ENCODE results near the gene TRIM2. TPM values are rescaled to one million over a fixed set of nuclear protein-coding genes. Genes with fewer than 3 reads are reported as not detected.
A peak's percentile ranks its signal among the peaks of the same experiment; 100 is the strongest.

Gene TRIM2
- total and polyA plus RNA-seq, 2 experiments from 2014 or later = 32.0 to 82.1 TPM

- Histone ChIP-seq H3K79me2 (peaks cover 63% of the 10 kb centered on the region), H2AFZ (no peak overlapping the region), H3K4me3 (no peak overlapping the region), H3K9me2 (replicated peaks; ENCODE audit: insufficient read depth) (no peaks in the 10 kb centered on the region), H3K4me2 (peak overlapping the region; percentile 30), H3K27ac (peak overlapping the region; percentile 65), H3K9me3 (ENCODE audit: low read depth) (no peaks in the 10 kb centered on the region), H4K20me1 (ENCODE audit: insufficient read depth, poor library complexity, severe bottlenecking) (no peaks in the 10 kb centered on the region), H3K36me3 (replicated peaks; ENCODE audit: insufficient read depth, low read depth) (no peaks in the 10 kb centered on the region), H3K4me1 (ENCODE audit: insufficient read depth) (peaks cover 22% of the 10 kb centered on the region), H3K27me3 (no peaks in the 10 kb centered on the region)
- 34% methylated on average over 5 of the region's 5 CpGs for WGBS (ENCODE audit: low lambda C conversion rate, missing lambda C conversion rate)
- TF ChIP-seq CTCF (IDR thresholded peaks at IDR 0.05; ENCODE audit: poor library complexity) (no peak), EZH2phosphoT487 (IDR thresholded peaks at IDR 0.05; ENCODE audit: low read depth, severe bottlenecking, unreplicated experiment) (no peak), EZH2 (IDR thresholded peaks at IDR 0.05; ENCODE audit: borderline replicate concordance) (no peak)
- DNase-seq (ENCODE audit: low spot score) = peak; percentile 57
Observed at GRCh38 chr4:153209410-153209809, 5.2 kb downstream of the TRIM2 start.

- Histone ChIP-seq H3K4me1 (ENCODE audit: insufficient read depth) (peaks cover 22% of the 10 kb centered on the region), H3K4me2 (no peak overlapping the region), H3K27me3 (no peaks in the 10 kb centered on the region), H2AFZ (no peak overlapping the region), H3K9me3 (ENCODE audit: low read depth) (no peaks in the 10 kb centered on the region), H3K36me3 (replicated peaks; ENCODE audit: insufficient read depth, low read depth) (no peaks in the 10 kb centered on the region), H3K79me2 (peaks cover 74% of the 10 kb centered on the region), H4K20me1 (ENCODE audit: insufficient read depth, poor library complexity, severe bottlenecking) (no peaks in the 10 kb centered on the region), H3K9me2 (replicated peaks; ENCODE audit: insufficient read depth) (no peaks in the 10 kb centered on the region), H3K27ac (no peak overlapping the region), H3K4me3 (no peak overlapping the region)
- no peak for DNase-seq (ENCODE audit: low spot score)
- 89% methylated on average over 1 of the region's 1 CpG for WGBS (ENCODE audit: low lambda C conversion rate, missing lambda C conversion rate)
- TF ChIP-seq EZH2phosphoT487 (IDR thresholded peaks at IDR 0.05; ENCODE audit: low read depth, severe bottlenecking, unreplicated experiment) (no peak), CTCF (IDR thresholded peaks at IDR 0.05; ENCODE audit: poor library complexity) (no peak), EZH2 (IDR thresholded peaks at IDR 0.05; ENCODE audit: borderline replicate concordance) (no peak)
Observed at GRCh38 chr4:153210727-153211126, 6.5 kb downstream of the TRIM2 start.

- WGBS (ENCODE audit: low lambda C conversion rate, missing lambda C conversion rate) = 76% methylated on average over 5 of the region's 5 CpGs
- Histone ChIP-seq H3K27me3 (no peaks in the 10 kb centered on the region), H3K79me2 (peaks cover 72% of the 10 kb centered on the region), H2AFZ (no peak overlapping the region), H3K9me2 (replicated peaks; ENCODE audit: insufficient read depth) (no peaks in the 10 kb centered on the region), H3K36me3 (replicated peaks; ENCODE audit: insufficient read depth, low read depth) (no peaks in the 10 kb centered on the region), H4K20me1 (ENCODE audit: insufficient read depth, poor library complexity, severe bottlenecking) (no peaks in the 10 kb centered on the region), H3K4me3 (no peak overlapping the region), H3K4me2 (peak overlapping the region; percentile 8), H3K27ac (peak overlapping the region; percentile 48), H3K4me1 (ENCODE audit: insufficient read depth) (peaks cover 13% of the 10 kb centered on the region), H3K9me3 (ENCODE audit: low read depth) (no peaks in the 10 kb centered on the region)
- peak; percentile 44 for DNase-seq (ENCODE audit: low spot score)
- TF ChIP-seq EZH2phosphoT487 (IDR thresholded peaks at IDR 0.05; ENCODE audit: low read depth, severe bottlenecking, unreplicated experiment) (no peak), CTCF (IDR thresholded peaks at IDR 0.05; ENCODE audit: poor library complexity) (no peak), EZH2 (IDR thresholded peaks at IDR 0.05; ENCODE audit: borderline replicate concordance) (no peak)
Observed at GRCh38 chr4:153211986-153212728, 7.9 kb downstream of the TRIM2 start.
